Measurements from ENCODE around the gene MGMT. TPM values are rescaled to one million over a fixed set of nuclear protein-coding genes. Genes with fewer than 3 reads are reported as not detected.

Gene MGMT
- total and polyA plus RNA-seq, 2 of the 4 experiments (the other 2 are of a cell fraction): 11.5 to 17.8 TPM

- no TSS peak for BruUV-seq (replicated peaks)
- Histone ChIP-seq H3K4me2 (ENCODE audit: low read depth, low read length) (no peak overlapping the region), H3K4ac (ENCODE audit: low read depth, low read length) (no peak overlapping the region), H3K4me1 (ENCODE audit: control insufficient read depth, insufficient read depth, low read length) (no peaks in the 10 kb centered on the region), H4K91ac (ENCODE audit: insufficient read depth, low read depth, low read length) (no peak overlapping the region), H4K20me1 (ENCODE audit: insufficient read depth, low read length) (no peaks in the 10 kb centered on the region), H4K5ac (ENCODE audit: low read depth, low read length) (no peak overlapping the region), H3K9me1 (ENCODE audit: insufficient read depth, low read length) (no peaks in the 10 kb centered on the region), H3K79me1 (ENCODE audit: low read depth in 1 of 2, low read length in 2 of 2) (no peaks in the 10 kb centered on the region), H2BK20ac (ENCODE audit: low read depth, low read length) (no peak overlapping the region), H4K8ac (ENCODE audit: low read depth in 2 of 2, low read length in 2 of 2) (no peak overlapping the region), H2BK15ac (ENCODE audit: low read depth, low read length) (no peak overlapping the region), H3K9ac (ENCODE audit: low read depth, low read length) (no peak overlapping the region), H2AFZ (replicated peaks; ENCODE audit: low read length, poor library complexity) (no peak overlapping the region), H3K14ac (replicated peaks; ENCODE audit: low read depth, low read length) (no peak overlapping the region), H3K9me3 (ENCODE audit: control insufficient read depth, insufficient read depth, low read length) (peaks cover 27% of the 10 kb centered on the region), H2AK9ac (replicated peaks; ENCODE audit: low read depth, low read length, poor library complexity) (no peak overlapping the region), H3K27me3 (ENCODE audit: control insufficient read depth, insufficient read depth, low read length) (no peaks in the 10 kb centered on the region), H3K56ac (ENCODE audit: extremely low read depth, insufficient read depth, low read length) (no peak overlapping the region), H3K27ac (ENCODE audit: insufficient read depth, low read length) (no peak overlapping the region), H2BK120ac (ENCODE audit: low read depth, low read length) (no peak overlapping the region), H2AK5ac (ENCODE audit: low read depth, low read length) (no peak overlapping the region), H3K18ac (ENCODE audit: low read depth, low read length) (no peak overlapping the region), H3K23ac (ENCODE audit: low read depth, low read length) (no peak overlapping the region), H3K36me3 (ENCODE audit: control insufficient read depth, insufficient read depth, low read length) (no peaks in the 10 kb centered on the region), H2BK5ac (ENCODE audit: low read depth, low read length, poor library complexity, severe bottlenecking) (no peak overlapping the region), H3K4me3 (ENCODE audit: insufficient read depth, low read depth, low read length) (no peak overlapping the region)
- DNase-seq (no peak), ATAC-seq (ENCODE audit: low read depth) (no peak)
- in situ Hi-C loops (cut with MboI; ENCODE audit: low sequenced_read_pairs): no loop called here
- ChIA-PET CTCF (no interaction called here), POLR2A (ENCODE audit: unreplicated experiment) (no interaction called here)
- intact Hi-C loops (cut with micrococcal nuclease): no loop called here
- WGBS, 2 experiments (ENCODE audit: extremely low coverage in 2 of 2, insufficient read length in 1 of 2): no CpG with 5 or more reads among the region's 9 CpGs
- dilution Hi-C loops (cut with HindIII; ENCODE audit: low sequenced_read_pairs, unreplicated experiment): no loop called here
- no peak for TF ChIP-seq USF2 (IDR thresholded peaks at IDR 0.05; ENCODE audit: low read depth, low read length)
These were observed 342.4 kb downstream of the MGMT start for GRCh38 chr10:129809431-129809830.

Data from IMR-90 (cell line).